GM21825 (cell line): ENCODE results near the gene PLD5.
"Not testable (repeated sequence)": the region's sequence is repeated elsewhere in the genome, so short reads cannot be mapped to it uniquely, and the experiment has no call there.

ENCODE experiments used
- ATAC-seq: cut with Tn5 transposase; IDR thresholded peaks from one replicate; pipeline ENCODE4 v1.9.1; 2021; ENCODE audit warnings: mild to moderate bottlenecking, moderate library complexity; ENCODE audit not compliant: unreplicated experiment

Gene PLD5

DNA sequence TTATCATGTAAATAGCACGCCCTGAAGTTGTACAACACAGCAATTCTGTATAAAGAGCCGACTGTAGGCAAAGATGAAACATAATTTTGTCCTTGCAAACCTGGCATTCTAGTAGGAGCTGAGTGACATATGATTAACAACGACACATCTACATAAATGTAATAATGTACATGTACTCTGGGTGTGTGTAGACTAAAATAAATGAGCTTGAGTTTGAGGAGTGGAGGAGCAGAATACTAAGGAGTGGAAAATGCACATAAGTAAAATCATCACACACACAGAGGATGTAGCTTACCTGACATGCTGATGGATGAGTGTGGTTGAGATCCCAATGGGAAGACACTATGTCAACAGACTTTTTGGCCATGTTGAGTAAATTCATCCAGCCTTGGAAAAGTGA is 236.4 kb downstream of the PLD5 start:
- ATAC-seq: not testable (repeated sequence)

GRCh38 chr1:242282758-242283485 is 241.6 kb downstream of the PLD5 start:
- ATAC-seq: not testable (repeated sequence)

GRCh38 chr1:242278406-242278805 is 246.1 kb downstream of the PLD5 start:
- not testable (repeated sequence) for ATAC-seq

- not testable (repeated sequence) for ATAC-seq
Measured at GRCh38 chr1:242276769-242277168, 247.7 kb downstream of the PLD5 start.

DNA sequence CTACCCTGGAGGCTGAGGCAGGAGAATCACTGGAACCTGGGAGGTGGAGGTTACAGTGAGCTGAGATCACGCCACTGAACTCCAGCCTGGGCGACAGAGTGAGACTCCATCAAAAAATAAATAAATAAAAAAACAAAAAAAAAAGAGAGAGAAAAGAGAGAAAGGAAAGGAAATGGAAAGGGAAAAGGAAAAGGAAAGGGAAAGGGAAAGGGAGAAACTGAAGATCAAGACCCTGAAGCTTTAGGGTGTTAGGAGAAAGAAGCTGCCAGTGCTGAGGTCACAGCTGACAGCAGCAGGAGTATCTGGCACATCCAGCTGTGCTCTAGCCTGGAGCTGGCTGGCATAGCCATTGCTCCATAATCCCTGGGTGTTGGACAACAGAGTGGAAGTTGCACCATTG is 257.5 kb downstream of the PLD5 start:
- not testable (repeated sequence) for ATAC-seq

DNA sequence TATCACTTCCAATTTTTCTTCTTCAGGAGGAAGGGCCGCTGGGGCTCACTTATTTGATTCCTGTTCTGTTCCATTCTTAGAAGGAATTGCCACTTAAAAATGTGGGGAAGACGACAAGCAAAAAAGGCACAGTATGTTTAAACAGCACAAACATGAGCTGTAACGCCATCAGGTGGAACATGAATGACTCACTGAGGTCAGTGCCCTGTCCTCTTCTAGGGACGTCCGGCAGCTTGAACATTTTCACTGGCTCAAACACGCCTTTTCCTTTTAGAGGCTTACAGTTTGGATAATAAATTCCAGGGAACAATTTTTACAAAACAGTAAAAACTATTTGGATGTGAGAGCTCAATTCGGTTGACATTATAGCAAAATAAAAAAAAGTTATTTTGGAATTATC is 260.1 kb downstream of the PLD5 start:
- ATAC-seq: not testable (repeated sequence)

- ATAC-seq: no peak
Measured at GRCh38 chr1:242245255-242245654, 279.2 kb downstream of the PLD5 start.

- ATAC-seq: peak; percentile 85
Measured at GRCh38 chr1:242243472-242243871, 281.0 kb downstream of the PLD5 start.

GRCh38 chr1:242242983-242243382 is 281.5 kb downstream of the PLD5 start:
- ATAC-seq: no peak

DNA sequence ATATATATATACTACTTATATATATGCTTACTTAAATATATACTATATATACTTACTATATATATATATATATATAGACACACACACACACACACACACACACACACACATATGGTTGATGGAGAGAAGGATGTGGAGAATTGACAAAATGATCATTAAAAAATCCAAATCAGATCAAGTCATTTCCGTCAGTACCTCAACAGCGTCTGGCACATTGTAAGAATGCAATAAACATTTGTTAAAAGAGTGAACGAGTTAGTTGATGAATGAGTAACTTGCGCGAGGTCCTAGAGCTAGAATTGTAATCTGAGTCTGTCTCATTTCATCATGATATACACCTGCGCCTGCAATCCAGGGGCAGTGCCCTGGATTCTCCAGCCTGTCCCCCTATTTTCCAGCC is 282.6 kb downstream of the PLD5 start:
- no peak for ATAC-seq

GRCh38 chr1:242240691-242241090 is 283.8 kb downstream of the PLD5 start:
- no peak for ATAC-seq

DNA sequence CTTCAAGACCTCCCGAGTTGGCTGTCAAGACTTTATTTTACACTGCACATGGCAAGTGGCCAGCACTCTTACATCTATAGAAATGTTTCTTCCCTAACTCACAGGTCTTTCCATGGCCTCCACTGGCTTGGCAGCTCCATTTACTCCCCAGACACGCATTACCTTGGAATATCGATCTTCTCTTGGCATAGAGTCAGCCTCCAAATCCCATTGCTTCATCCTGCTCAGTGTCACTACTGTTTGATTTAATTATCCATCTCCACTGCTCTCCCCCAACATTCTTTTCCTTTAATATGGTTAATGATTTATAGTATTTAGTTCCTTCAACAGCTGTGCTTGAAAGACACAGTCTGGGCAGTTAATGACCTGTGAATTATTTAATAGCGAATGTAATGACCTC is 284.4 kb downstream of the PLD5 start:
- no peak for ATAC-seq

DNA sequence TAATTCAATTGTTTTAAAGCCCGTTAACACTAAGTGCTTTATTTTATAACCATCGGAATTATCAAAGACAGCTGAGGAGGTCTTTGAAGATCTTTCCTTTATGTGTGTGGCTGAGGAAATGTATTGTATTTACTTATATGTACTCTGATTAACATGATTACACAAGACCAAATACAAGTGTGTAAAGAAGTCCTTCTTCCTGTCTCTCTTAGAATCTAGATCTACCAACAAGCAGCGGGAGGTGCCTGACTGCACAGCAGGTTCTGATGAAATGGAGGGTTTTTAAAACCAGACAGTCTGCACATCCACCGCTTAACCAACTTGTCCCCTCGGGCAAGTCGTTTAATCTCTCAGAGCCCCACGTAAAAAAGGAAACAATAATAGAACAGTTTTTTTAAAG is 285.1 kb downstream of the PLD5 start:
- no peak for ATAC-seq

- no peak for ATAC-seq
Measured at GRCh38 chr1:242237051-242237450, 287.4 kb downstream of the PLD5 start.

DNA sequence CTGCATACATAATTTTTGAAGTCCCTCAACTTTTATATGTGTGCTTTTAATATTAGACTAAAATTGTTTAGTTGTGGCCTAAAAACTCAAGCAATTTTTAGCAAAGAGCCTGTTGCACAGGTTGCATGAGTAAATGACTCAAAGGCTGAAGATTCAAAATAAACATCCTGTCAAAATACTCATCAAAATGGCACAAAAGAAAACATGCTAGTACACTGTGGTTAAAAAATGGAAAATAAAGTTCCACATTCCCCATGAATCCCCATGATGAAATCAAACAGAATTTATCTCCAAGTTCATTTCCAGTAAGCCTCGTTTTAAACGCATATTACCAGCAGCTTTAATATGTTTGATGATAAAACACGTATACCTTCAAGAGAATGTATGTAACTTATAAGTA is 295.5 kb downstream of the PLD5 start:
- ATAC-seq: no peak

GRCh38 chr1:242225767-242226573 is 298.5 kb downstream of the PLD5 start:
- ATAC-seq: no peak

- ATAC-seq: not testable (repeated sequence)
Measured at GRCh38 chr1:242224878-242225766, 299.4 kb downstream of the PLD5 start.

DNA sequence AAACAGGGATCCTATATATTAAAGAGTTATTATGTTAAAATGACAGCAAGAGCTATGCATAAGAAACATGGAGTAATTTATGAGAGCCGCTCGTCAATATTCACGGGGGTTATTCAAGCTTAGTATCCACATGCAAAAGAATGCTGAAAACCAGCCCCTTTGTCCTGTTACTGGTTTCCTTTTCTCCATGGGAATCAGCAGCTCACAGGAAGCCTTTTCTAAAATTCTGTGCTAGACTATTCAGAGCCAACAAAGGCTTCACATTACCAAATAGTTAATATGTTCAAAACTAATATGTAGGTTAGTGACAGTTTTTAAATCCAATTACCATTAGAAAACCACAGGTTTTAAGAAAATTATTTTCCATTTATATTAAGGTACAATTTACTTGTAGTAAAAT is 300.0 kb downstream of the PLD5 start:
- no peak for ATAC-seq

- no peak for ATAC-seq
Measured at GRCh38 chr1:242219905-242220304, 304.6 kb downstream of the PLD5 start.

GRCh38 chr1:242219298-242219901 is 305.1 kb downstream of the PLD5 start:
- no peak for ATAC-seq

DNA sequence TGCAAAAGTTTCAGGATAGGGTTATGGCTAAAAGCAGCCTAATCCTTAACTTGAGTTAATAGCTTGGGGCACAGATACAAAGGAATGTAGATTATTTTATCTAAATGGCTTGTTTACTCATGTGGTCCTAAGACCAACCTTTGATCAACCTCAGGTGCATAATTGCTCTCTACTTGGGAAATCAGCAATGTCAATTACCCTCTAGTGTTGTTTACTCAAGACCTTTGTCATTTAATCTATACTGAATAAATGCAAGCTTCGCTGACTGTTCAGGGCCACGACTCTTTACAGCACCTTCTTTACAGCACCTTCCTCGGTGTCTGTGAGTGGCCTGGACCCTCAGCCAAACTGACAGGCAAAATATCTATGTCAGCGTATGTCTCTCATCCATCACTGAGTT is 308.1 kb downstream of the PLD5 start:
- no peak for ATAC-seq
